ENCODE results near the gene L3HYPDH. TPM values are rescaled to one million over a fixed set of nuclear protein-coding genes. Genes with fewer than 3 reads are reported as not detected.

L3HYPDH gene
- polyA plus RNA-seq, 1 donor from 2014 or later = 14.9 TPM

DNA sequence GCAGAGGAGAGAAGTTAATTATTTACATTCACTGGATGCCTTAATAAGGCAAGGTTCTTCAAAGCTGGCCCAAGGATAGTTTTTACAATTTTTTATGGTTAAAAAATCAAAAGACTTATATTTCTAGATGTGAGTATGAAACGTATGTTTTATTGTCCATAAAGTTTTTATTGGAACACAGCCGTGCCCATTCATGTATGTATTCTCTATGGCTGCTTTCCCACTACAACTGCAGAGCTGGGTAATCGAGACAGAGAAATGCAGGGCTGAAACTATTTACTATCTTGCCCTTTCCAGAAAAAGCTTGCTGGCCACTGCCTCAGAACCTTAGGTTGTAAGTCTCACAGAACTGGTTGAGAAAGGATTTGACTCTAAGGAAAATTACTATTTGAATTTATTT lies 16.5 kb upstream of the L3HYPDH start:
- Histone ChIP-seq H3K4me3 (ENCODE audit: low read length) (no peak overlapping the region), H4K20me1 (ENCODE audit: insufficient read depth) (no peaks in the 10 kb centered on the region), H3K79me2 (replicated peaks; ENCODE audit: insufficient read depth, low read length) (no peaks in the 10 kb centered on the region), H2AFZ (ENCODE audit: low read depth, low read length) (no peak overlapping the region), H3K9me2 (ENCODE audit: insufficient read depth, low read length) (no peaks in the 10 kb centered on the region), H3K9me3 (ENCODE audit: low read length) (no peaks in the 10 kb centered on the region), H3F3A (ENCODE audit: insufficient read depth, low read length, poor library complexity, severe bottlenecking) (no peaks in the 10 kb centered on the region), H3K27ac (ENCODE audit: low read length) (no peak overlapping the region), H3K4me2 (ENCODE audit: low read length) (no peak overlapping the region), H3K27me3 (ENCODE audit: insufficient read depth, low read depth, low read length) (no peaks in the 10 kb centered on the region), H3K36me3 (ENCODE audit: insufficient read depth, low read length) (no peaks in the 10 kb centered on the region), H3K9ac (ENCODE audit: low read length) (no peak overlapping the region)
- TF ChIP-seq, protein P1, sequence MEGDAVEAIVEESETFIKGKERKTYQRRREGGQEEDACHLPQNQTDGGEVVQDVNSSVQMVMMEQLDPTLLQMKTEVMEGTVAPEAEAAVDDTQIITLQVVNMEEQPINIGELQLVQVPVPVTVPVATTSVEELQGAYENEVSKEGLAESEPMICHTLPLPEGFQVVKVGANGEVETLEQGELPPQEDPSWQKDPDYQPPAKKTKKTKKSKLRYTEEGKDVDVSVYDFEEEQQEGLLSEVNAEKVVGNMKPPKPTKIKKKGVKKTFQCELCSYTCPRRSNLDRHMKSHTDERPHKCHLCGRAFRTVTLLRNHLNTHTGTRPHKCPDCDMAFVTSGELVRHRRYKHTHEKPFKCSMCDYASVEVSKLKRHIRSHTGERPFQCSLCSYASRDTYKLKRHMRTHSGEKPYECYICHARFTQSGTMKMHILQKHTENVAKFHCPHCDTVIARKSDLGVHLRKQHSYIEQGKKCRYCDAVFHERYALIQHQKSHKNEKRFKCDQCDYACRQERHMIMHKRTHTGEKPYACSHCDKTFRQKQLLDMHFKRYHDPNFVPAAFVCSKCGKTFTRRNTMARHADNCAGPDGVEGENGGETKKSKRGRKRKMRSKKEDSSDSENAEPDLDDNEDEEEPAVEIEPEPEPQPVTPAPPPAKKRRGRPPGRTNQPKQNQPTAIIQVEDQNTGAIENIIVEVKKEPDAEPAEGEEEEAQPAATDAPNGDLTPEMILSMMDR (IDR thresholded peaks at IDR 0.05; ENCODE audit: poor library complexity, severe bottlenecking) = no peak
- no peak for TF ChIP-seq TAF1 (IDR thresholded peaks at IDR 0.05; ENCODE audit: low read depth)
- TF ChIP-seq EP300 (conservative IDR thresholded peaks at IDR 0.05; ENCODE audit: poor library complexity, severe bottlenecking) = no peak
- no peak for TF ChIP-seq MXI1 (conservative IDR thresholded peaks at IDR 0.05; ENCODE audit: poor library complexity, severe bottlenecking)
- no peak for TF ChIP-seq EZH2 (IDR thresholded peaks at IDR 0.05; ENCODE audit: borderline replicate concordance, insufficient read depth, low read length, poor library complexity, severe bottlenecking)
- TF ChIP-seq, protein P2, sequence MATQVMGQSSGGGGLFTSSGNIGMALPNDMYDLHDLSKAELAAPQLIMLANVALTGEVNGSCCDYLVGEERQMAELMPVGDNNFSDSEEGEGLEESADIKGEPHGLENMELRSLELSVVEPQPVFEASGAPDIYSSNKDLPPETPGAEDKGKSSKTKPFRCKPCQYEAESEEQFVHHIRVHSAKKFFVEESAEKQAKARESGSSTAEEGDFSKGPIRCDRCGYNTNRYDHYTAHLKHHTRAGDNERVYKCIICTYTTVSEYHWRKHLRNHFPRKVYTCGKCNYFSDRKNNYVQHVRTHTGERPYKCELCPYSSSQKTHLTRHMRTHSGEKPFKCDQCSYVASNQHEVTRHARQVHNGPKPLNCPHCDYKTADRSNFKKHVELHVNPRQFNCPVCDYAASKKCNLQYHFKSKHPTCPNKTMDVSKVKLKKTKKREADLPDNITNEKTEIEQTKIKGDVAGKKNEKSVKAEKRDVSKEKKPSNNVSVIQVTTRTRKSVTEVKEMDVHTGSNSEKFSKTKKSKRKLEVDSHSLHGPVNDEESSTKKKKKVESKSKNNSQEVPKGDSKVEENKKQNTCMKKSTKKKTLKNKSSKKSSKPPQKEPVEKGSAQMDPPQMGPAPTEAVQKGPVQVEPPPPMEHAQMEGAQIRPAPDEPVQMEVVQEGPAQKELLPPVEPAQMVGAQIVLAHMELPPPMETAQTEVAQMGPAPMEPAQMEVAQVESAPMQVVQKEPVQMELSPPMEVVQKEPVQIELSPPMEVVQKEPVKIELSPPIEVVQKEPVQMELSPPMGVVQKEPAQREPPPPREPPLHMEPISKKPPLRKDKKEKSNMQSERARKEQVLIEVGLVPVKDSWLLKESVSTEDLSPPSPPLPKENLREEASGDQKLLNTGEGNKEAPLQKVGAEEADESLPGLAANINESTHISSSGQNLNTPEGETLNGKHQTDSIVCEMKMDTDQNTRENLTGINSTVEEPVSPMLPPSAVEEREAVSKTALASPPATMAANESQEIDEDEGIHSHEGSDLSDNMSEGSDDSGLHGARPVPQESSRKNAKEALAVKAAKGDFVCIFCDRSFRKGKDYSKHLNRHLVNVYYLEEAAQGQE (IDR thresholded peaks at IDR 0.05; ENCODE audit: borderline replicate concordance) = no peak
- TF ChIP-seq SMC3 (conservative IDR thresholded peaks at IDR 0.05; ENCODE audit: poor library complexity) = no peak
- no peak for TF ChIP-seq POLR2AphosphoS5 (IDR thresholded peaks at IDR 0.05)
- TF ChIP-seq RAD21 (conservative IDR thresholded peaks at IDR 0.05) = no peak

DNA sequence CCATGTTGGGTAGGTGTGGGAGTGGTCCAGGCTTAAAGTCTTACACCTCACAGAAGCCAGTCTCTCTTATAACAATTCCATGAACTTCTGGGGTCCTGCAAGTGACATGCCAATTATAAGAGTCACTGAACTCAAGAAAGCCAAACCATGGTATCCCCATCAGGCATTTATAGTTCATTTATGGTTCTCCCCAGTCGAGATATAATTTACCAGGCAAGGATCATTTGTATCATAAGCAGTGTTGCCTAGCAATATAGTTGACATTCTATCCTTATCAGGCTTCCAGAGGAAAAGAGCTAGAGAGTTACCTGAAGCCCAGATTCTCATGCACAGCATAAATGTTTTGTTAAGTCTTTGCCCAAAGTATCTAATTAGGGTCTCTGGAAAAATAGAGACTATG lies 8.2 kb upstream of the L3HYPDH start:
- no peak overlapping the region for H3K27ac ChIP-seq (ENCODE audit: low read length)
- no peaks in the 10 kb centered on the region for H3K9me3 ChIP-seq (ENCODE audit: low read length)
- peaks cover 15% of the 10 kb centered on the region for H3K79me2 ChIP-seq (replicated peaks; ENCODE audit: insufficient read depth, low read length)
- no peak overlapping the region for H3K4me3 ChIP-seq (ENCODE audit: low read length)
- no peak overlapping the region for H2AFZ ChIP-seq (ENCODE audit: low read depth, low read length)
- no peaks in the 10 kb centered on the region for H3F3A ChIP-seq (ENCODE audit: insufficient read depth, low read length, poor library complexity, severe bottlenecking)
- H3K27me3 ChIP-seq (ENCODE audit: insufficient read depth, low read depth, low read length) = no peaks in the 10 kb centered on the region
- no peaks in the 10 kb centered on the region for H4K20me1 ChIP-seq (ENCODE audit: insufficient read depth)
- peaks cover 13% of the 10 kb centered on the region for H3K36me3 ChIP-seq (ENCODE audit: insufficient read depth, low read length)
- H3K9ac ChIP-seq (ENCODE audit: low read length) = no peak overlapping the region
- no peak overlapping the region for H3K4me2 ChIP-seq (ENCODE audit: low read length)
- H3K9me2 ChIP-seq (ENCODE audit: insufficient read depth, low read length) = no peaks in the 10 kb centered on the region
- TF ChIP-seq RAD21 (conservative IDR thresholded peaks at IDR 0.05) (no peak), EP300 (conservative IDR thresholded peaks at IDR 0.05; ENCODE audit: poor library complexity, severe bottlenecking) (no peak), SMC3 (conservative IDR thresholded peaks at IDR 0.05; ENCODE audit: poor library complexity) (no peak), MXI1 (conservative IDR thresholded peaks at IDR 0.05; ENCODE audit: poor library complexity, severe bottlenecking) (no peak), POLR2AphosphoS5 (IDR thresholded peaks at IDR 0.05) (no peak), EZH2 (IDR thresholded peaks at IDR 0.05; ENCODE audit: borderline replicate concordance, insufficient read depth, low read length, poor library complexity, severe bottlenecking) (no peak), TAF1 (IDR thresholded peaks at IDR 0.05; ENCODE audit: low read depth) (no peak)
- TF ChIP-seq, protein P2 (IDR thresholded peaks at IDR 0.05; ENCODE audit: borderline replicate concordance) = no peak
- TF ChIP-seq, protein P1 (IDR thresholded peaks at IDR 0.05; ENCODE audit: poor library complexity, severe bottlenecking) = no peak
